Measurements from ENCODE around the gene ANKRD13A. TPM values are rescaled to one million over a fixed set of nuclear protein-coding genes. Genes with fewer than 3 reads are reported as not detected.

The ANKRD13A gene
- total RNA-seq, 3 donors from 2014 or later: 66.4 to 172 (median 88.2) TPM

DNA sequence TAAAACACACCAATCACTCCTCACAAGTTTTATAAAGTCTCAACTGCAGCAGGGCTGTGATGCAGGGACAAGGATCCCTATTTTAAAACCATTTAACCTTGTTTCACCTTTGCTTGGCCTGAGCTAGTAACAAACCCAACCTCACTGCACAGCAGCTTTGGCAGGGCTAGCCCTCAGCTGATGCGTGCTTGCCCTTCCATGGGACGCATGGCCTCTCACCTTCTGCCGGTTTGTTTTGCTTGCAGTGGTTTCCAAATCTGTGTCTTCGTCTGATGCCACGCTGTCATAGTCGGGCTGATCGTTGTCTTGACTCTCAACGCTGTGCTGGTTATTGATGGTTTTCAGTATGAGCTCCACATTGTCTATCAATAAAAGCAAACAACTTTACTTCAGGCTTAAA lies 46.4 kb upstream of the ANKRD13A start:
- no peak overlapping the region for H3K27ac ChIP-seq
- H3K9me3 ChIP-seq: no peaks in the 10 kb centered on the region
- no peak overlapping the region for H3K4me3 ChIP-seq
- peaks cover 4% of the 10 kb centered on the region for H3K36me3 ChIP-seq
- TF ChIP-seq, protein P1, sequence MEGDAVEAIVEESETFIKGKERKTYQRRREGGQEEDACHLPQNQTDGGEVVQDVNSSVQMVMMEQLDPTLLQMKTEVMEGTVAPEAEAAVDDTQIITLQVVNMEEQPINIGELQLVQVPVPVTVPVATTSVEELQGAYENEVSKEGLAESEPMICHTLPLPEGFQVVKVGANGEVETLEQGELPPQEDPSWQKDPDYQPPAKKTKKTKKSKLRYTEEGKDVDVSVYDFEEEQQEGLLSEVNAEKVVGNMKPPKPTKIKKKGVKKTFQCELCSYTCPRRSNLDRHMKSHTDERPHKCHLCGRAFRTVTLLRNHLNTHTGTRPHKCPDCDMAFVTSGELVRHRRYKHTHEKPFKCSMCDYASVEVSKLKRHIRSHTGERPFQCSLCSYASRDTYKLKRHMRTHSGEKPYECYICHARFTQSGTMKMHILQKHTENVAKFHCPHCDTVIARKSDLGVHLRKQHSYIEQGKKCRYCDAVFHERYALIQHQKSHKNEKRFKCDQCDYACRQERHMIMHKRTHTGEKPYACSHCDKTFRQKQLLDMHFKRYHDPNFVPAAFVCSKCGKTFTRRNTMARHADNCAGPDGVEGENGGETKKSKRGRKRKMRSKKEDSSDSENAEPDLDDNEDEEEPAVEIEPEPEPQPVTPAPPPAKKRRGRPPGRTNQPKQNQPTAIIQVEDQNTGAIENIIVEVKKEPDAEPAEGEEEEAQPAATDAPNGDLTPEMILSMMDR (IDR thresholded peaks at IDR 0.05): no peak
- TF ChIP-seq POLR2A (IDR thresholded peaks at IDR 0.05): no peak
- TF ChIP-seq POLR2AphosphoS5 (IDR thresholded peaks at IDR 0.05): no peak
- H3K27me3 ChIP-seq: no peaks in the 10 kb centered on the region
- intact Hi-C loops (cut with DNase I; ENCODE audit: low total_unique reads): no loop called here
- no peaks in the 10 kb centered on the region for H3K4me1 ChIP-seq
- no peak for DNase-seq (ENCODE audit: low spot score in 2 of 2)

DNA sequence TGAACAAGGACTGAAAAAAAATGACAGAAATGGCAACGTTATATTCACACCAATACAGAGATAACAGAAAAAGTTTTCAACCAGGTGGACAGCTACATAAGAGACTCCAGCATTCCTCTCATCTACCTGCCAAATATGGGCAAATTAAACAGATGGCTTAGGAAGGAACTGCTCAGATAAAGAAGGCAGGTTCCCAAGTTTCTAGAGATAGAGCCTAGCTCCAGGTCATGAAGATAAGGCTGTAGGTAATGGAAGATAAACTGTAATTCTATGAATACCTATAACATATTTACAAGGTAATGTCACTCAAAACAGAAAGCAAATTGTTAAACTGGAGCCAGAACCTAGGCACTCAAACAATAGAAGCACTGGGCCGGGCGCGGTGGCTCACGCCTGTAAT lies 45.6 kb upstream of the ANKRD13A start:
- no peak overlapping the region for H3K27ac ChIP-seq
- intact Hi-C loops (cut with DNase I; ENCODE audit: low total_unique reads): no loop called here
- H3K36me3 ChIP-seq: peaks cover 4% of the 10 kb centered on the region

DNA sequence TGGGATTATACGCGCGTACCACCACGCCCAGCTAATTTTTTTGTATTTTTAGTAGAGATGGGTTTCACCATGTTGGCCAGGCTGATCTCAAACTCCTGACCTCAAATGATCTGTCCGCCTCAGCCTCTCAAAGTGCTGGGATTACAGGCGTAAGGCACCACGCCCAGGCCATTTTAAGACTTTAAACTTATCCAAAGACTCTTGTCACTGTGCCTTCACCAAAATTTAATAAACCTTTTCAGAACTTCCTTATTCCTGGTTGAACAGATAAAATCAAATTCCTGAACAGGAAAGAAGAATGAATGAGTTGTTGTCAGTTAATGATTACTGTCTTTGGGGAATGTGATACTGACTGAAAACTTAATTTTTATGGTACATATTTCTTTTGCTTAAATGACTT lies 40.9 kb upstream of the ANKRD13A start:
- H3K4me1 ChIP-seq: no peaks in the 10 kb centered on the region
- H3K36me3 ChIP-seq: peaks cover 4% of the 10 kb centered on the region
- no peak overlapping the region for H3K27ac ChIP-seq
- no peak for TF ChIP-seq POLR2A (IDR thresholded peaks at IDR 0.05)
- TF ChIP-seq POLR2AphosphoS5 (IDR thresholded peaks at IDR 0.05): no peak
- TF ChIP-seq, protein P1 (IDR thresholded peaks at IDR 0.05): no peak
- H3K9me3 ChIP-seq: no peaks in the 10 kb centered on the region
- intact Hi-C loops (cut with DNase I; ENCODE audit: low total_unique reads): no loop called here
- no peak overlapping the region for H3K4me3 ChIP-seq
- DNase-seq (ENCODE audit: low spot score in 2 of 2): no peak
- H3K27me3 ChIP-seq: no peaks in the 10 kb centered on the region

More for the DNA sequence above, 45.6 kb upstream of the ANKRD13A start:
- H3K4me1 ChIP-seq: no peaks in the 10 kb centered on the region
- no peaks in the 10 kb centered on the region for H3K9me3 ChIP-seq
- H3K4me3 ChIP-seq: no peak overlapping the region
- no peak for DNase-seq (ENCODE audit: low spot score in 2 of 2)
- TF ChIP-seq, protein P1 (IDR thresholded peaks at IDR 0.05): no peak
- no peak for TF ChIP-seq POLR2A (IDR thresholded peaks at IDR 0.05)
- no peak for TF ChIP-seq POLR2AphosphoS5 (IDR thresholded peaks at IDR 0.05)
- no peaks in the 10 kb centered on the region for H3K27me3 ChIP-seq

DNA sequence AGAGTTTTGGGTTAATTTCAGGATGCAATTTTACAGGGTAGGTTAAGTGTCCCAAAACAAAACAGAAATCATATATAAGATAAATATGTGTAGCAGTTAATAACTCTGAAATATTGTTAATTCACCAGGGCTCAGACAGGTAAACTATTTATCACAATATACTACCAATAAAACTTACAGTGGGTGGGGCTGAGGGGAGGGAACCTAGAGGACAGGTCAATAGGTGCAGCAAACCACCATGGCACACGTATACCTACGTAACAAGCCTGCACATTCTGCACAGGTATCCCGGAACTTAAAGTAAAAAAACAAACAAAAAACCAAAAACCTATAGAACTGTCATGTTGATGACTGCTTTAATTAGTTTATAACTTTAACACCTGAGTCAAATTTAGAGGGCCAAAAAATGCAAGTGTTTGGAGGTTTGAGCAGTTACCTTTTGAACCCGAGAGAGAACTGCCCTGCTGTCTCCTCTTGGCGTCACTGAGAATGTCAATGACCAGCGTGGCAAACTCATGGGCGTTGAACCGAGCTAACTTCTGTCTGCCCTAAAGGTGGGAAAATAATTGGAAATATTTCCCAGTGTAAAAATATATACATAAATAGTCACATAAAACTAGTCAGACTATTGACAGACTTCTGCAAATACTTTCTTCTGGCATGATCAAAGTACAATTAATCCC lies 39.7 kb upstream of the ANKRD13A start:
- H3K27me3 ChIP-seq: no peaks in the 10 kb centered on the region
- no peak overlapping the region for H3K27ac ChIP-seq
- intact Hi-C loops (cut with DNase I; ENCODE audit: low total_unique reads): no loop called here
- TF ChIP-seq POLR2AphosphoS5 (IDR thresholded peaks at IDR 0.05) (no peak), POLR2A (IDR thresholded peaks at IDR 0.05) (no peak)
- TF ChIP-seq, protein P1 (IDR thresholded peaks at IDR 0.05): no peak
- no peaks in the 10 kb centered on the region for H3K4me1 ChIP-seq
- DNase-seq (ENCODE audit: low spot score in 2 of 2): no peak
- no peaks in the 10 kb centered on the region for H3K9me3 ChIP-seq
- H3K36me3 ChIP-seq: peaks cover 4% of the 10 kb centered on the region
- no peak overlapping the region for H3K4me3 ChIP-seq

DNA sequence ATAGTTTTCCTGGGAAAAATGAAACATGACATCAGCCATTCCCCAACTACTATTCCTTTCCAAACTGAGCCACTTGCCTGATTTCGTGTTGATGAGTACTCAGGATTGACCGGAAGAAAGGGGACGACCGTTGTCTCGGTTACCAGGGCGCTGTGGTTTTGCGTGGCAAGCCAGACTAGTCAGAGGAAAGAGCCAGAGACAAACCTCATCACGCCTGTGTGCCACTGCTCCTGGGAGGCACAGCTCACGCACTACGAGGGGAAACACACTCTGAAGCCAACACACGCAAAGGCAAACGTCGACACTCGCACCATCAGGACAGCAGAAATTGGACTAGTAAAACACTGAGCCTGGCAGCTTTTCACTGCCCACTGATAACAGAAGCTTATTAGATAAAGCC lies 38.0 kb upstream of the ANKRD13A start:
- no peaks in the 10 kb centered on the region for H3K4me1 ChIP-seq
- H3K4me3 ChIP-seq: no peak overlapping the region
- TF ChIP-seq, protein P1 (IDR thresholded peaks at IDR 0.05): no peak
- TF ChIP-seq POLR2AphosphoS5 (IDR thresholded peaks at IDR 0.05) (no peak), POLR2A (IDR thresholded peaks at IDR 0.05) (no peak)
- intact Hi-C loops (cut with DNase I; ENCODE audit: low total_unique reads): no loop called here
- no peak for DNase-seq (ENCODE audit: low spot score in 2 of 2)
- no peaks in the 10 kb centered on the region for H3K9me3 ChIP-seq
- no peak overlapping the region for H3K27ac ChIP-seq
- H3K36me3 ChIP-seq: peaks cover 4% of the 10 kb centered on the region
- H3K27me3 ChIP-seq: no peaks in the 10 kb centered on the region

Measured in breast epithelium (tissue), 4 donors.